Stimulated activated CD8-positive, alpha-beta memory T cell treated with anti-CD3 and anti-CD28 coated beads, Interleukin-4, amount 100 ng/mL, for 4 hours (primary cell): ENCODE results near the gene CCDC88C.

Source experiments
- DNase-seq, 2 donors: peaks; one replicate each; pipeline ENCODE4 v3.0.0-alpha.2; 2020; ENCODE audit warnings: low read depth in 2 of 2, low spot score in 1 of 2

CCDC88C gene

GRCh38 chr14:91399868-91400640, 17.6 kb downstream of the CCDC88C start:
- DNase-seq: no peak

DNA sequence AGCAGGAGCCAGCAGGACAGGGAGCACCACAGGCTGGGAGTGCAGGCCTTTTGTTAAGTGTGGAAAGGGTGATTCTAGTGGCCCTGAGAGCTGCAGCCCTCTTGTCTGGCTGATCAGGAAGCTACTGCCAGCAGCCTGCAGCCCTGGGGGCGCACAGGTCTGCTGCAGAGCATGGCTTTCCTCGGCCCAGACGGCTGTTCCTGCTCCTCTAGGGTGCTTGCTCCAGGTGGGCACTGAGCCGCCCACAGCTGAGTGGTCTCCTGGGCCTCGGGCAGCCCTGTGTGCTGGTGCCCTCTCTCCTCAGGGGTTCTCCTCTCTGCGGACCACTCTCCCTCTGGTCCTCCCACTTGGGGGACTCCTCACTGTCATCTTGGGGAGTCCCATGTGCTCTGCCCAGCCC, 18.9 kb downstream of the CCDC88C start:
- no peak for DNase-seq

DNA sequence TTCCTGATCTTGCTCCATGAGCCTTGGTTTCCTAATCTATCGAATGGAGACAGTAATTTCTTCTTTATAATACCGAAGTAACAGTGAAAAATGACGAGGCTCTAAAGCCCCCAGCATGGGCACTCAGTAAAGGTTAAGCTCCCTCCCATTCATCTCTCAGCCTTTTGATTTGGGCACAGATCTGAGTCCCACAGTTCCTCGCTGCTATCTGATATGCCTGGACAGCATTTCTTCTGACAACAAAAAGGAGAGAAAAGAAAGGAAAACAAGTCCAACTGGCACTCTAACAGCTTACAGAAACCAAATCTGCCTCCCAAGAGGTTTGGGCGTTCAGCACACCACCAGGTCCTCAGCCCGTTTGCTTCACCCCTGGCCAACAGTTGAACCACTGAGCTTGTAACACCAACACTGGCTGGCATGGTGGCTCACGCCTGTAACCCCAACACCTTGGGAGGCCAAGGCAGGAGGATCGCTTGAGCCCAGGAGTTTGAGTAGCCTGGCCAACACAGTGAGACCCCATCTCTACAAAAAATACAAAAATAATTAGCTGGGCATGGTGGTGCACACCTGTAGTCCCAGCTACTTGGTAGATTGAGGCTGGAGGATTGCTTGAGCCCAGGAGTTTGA, 19.5 kb downstream of the CCDC88C start:
- DNase-seq: no peak

DNA sequence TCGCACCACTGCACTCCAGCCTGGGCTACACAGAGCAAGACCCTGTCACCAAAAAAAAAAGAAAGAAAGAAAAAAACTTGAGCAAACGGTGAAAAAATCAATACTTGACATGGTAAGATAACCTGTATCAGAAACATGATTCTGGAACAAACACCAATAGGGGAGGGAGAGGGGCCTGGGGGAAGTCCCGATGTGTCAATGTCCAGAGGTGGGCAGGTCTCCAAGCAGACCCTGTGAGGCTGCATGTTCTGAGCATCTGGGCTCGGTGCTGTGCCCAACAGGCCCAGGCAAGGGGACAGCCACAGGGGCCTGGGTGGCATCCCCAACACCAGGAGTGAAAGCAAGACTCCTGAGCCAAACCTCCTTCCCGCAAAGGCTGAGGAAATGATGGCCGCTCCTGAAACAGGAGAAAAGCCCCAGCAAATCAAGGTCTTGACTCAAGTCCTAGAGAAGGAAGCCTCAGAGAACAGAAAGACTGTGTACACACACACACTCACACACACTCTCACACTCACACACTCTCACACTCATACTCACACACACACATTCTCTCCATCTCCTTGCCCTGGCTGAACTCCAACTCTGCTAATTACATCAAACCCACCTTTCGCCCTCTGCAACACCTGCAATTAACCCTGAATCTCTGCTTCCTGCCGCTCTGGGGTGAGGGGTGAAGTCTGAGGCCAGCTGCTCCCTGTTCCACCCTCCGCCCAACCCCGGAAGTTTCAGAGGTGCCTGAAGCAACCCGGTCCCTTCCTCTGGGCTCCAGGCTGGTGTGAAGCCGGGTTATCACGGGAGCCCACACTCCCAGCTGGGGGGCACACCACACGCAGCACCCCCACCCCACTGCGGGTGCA, 20.4 kb downstream of the CCDC88C start:
- no peak for DNase-seq

- DNase-seq: no peak
These were observed 21.5 kb downstream of the CCDC88C start for GRCh38 chr14:91396013-91396660.

- DNase-seq: no peak
These were observed 22.2 kb downstream of the CCDC88C start for GRCh38 chr14:91395466-91395865.

DNA sequence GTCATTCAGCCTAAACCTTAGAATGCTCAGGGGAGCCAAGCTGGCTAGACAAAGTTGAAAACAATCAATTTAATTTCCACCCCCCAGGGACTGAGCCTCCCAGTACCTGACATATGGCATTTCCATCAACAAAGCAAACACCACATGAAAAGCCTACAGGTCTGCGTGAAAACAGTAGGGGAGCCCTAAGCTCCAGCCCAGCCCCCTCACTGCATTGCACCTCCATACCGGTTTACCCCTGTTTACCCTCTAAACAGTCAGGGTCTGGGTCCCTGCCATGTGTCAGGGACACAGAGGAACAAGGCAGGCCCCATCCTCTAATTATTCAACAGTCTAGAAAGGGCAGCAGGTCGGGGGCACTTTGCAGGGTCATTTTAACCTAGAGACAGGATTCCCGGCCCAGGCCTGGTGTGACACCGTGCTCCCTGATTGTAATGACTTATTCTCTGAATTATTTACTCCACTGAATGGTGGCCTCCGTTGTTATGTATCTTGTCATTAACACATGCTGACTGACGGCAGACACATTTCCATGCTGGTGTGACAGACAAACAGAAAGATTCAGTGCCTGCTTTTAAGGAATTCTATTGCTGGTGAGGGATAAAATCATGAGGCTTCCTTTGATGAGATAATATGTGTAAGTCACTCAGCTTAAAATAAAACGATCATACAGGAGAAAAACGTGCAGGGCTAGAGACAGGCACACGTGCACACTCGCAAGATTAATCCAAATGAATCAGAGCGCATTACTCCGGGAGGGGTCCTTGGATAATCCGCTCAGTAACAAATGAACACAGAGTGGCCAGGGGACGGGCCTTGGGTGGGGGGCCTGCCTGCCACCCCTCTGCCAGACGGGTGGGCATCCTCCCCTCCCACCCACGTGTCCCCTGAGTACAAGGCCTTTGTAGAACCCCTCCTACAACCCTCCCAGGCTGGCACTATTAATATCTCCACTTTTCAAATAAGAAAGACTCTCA, 23.2 kb downstream of the CCDC88C start:
- DNase-seq: no peak

DNA sequence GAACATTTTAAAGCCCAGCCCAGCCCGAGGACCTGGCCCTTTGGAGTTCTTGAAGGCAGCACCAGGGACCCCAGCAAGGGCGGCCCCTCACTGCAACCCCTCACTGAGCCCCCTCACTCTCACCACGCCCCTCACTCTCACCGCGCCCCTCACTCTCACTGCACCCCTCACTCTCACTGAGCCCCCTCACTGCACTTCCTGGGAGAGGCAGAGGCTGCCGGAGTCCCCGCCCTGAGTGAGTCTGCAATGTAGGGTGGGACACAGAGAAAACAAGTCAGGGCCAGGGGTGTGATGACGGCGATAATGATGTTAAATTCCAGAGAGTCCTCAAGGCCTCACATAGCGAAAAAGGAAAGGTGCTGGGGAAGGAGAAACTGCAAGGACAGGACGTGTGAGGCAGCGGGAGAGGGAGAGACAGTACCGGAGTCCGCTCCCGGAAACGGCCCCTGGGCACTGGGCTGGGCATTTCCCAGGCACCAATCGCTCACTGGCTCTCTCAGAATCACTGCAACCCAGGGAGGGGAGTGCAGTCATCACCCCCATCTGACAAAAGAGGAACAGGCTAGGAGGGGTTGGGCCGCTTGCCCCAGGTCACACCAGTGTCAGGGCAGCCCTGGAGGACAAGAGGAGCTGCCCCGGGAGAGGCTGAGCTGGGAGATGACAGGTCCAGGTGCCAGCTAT, 24.9 kb downstream of the CCDC88C start:
- no peak for DNase-seq

DNA sequence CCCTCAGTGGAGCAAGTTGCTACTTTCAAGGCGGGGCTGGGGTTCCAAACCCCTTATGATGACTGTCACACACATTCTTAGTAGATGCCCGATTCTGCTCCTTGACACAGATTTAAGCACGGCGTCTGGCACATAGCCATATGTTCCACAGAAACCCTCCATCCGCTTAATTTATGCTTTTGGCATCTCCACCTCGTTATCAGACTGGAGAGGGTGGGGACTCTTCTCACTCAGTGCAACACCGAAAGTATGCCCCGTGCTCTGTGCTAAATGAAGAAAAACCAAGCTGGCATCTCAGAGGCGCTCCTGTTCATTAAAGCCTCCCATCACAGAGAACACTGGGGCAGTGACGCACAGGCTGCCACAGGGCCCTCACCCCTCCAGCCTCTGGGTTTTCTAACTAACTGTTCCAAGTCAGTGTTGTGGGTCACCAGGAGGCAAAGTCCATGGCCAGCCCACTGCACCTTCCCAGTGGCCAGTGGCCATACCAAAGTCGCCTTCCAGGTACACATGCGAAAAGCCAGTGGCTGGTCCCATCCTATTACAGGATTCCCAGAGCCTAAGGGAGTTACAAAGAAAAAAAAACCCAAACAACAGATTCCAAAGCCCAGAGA, 27.3 kb downstream of the CCDC88C start:
- DNase-seq: no peak

DNA sequence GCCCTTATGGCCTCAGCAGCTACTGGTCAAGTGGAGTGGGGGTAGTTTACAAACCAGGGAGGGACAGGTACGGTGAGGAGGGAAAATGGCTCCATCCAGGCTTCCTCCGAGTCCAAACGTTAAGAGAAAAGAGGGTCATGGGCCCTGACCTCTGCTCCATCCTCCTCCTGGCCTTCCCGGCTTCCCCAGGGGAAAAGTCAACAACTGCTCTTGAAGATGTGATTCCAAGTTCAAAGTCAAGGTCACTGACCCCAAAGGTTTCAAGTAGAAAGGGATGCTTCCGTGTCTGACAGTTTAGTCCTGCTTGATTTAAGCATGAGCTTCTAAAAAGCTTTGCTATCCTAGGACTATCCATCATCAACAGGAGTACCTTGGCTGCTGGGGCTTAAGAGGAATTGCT, 28.5 kb downstream of the CCDC88C start:
- no peak for DNase-seq

GRCh38 chr14:91388551-91388975, 29.1 kb downstream of the CCDC88C start:
- no peak for DNase-seq

DNA sequence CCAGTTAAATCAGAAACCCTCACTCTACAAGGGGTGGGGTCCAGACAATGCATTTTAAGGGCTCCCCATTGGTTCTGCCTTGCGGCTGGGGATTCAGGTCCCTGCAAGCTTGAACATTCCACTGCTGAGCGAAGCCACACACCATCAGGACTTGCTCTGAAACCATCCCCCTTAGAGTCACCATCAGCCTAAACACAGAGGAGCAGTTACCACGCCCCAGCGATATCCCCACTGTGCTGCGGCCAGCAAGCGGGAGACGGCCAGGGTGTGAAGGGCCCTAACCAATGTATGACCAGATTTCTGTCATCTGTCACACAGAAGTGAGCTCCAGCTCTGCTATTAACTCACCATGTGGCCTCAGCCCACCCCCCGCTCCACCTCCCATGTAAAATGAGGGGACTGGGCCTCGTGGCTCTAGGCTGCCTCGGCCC, 29.7 kb downstream of the CCDC88C start:
- DNase-seq: no peak

- DNase-seq: no peak
These were observed 30.3 kb downstream of the CCDC88C start for GRCh38 chr14:91387169-91387835.

- no peak for DNase-seq
These were observed 31.9 kb downstream of the CCDC88C start for GRCh38 chr14:91385697-91386096.

- DNase-seq: no peak
These were observed 32.4 kb downstream of the CCDC88C start for GRCh38 chr14:91385224-91385623.

- DNase-seq: no peak
These were observed 34.2 kb downstream of the CCDC88C start for GRCh38 chr14:91383439-91383838.

GRCh38 chr14:91381801-91382670, 35.6 kb downstream of the CCDC88C start:
- no peak for DNase-seq
